Pons (tissue), 1 donor: ENCODE results near the gene NGEF.
"Not testable (repeated sequence)": the region's sequence is repeated elsewhere in the genome, so short reads cannot be mapped to it uniquely, and the experiment has no call there.

Experiments
- DNase-seq: peaks from one replicate; pipeline ENCODE4 v3.0.0-alpha.2; 2016; ENCODE audit warnings: low spot score

Gene NGEF, protein sequence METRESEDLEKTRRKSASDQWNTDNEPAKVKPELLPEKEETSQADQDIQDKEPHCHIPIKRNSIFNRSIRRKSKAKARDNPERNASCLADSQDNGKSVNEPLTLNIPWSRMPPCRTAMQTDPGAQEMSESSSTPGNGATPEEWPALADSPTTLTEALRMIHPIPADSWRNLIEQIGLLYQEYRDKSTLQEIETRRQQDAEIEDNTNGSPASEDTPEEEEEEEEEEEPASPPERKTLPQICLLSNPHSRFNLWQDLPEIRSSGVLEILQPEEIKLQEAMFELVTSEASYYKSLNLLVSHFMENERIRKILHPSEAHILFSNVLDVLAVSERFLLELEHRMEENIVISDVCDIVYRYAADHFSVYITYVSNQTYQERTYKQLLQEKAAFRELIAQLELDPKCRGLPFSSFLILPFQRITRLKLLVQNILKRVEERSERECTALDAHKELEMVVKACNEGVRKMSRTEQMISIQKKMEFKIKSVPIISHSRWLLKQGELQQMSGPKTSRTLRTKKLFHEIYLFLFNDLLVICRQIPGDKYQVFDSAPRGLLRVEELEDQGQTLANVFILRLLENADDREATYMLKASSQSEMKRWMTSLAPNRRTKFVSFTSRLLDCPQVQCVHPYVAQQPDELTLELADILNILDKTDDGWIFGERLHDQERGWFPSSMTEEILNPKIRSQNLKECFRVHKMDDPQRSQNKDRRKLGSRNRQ

DNA sequence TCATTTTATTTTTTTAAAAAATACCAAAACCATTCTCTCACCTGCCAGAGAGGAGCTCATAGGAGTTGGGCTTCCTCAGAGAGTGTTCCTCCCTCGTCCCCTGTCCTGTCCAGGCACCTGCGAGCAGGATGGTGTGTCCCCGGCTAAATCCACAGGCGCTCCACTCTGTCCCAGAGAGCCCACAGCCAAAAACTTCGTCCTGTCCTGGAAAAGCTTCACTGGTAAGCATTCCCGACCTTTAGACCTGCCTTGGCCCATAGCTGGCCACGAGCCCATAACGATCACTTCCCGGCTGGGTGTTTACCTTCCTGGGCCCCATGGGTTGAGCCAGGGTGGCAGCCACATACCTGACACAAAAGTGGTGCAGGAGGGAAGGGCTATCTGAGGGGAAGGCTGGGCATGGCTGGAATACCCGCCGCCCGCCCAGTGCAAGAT lies at the start of gene NGEF:
Gene NGEF (minus strand): TSS at position 230 of the 435 bp plus-strand sequence. CDS start 38,366 bp downstream, outside the sequence.
- DNase-seq, result no peak

DNA sequence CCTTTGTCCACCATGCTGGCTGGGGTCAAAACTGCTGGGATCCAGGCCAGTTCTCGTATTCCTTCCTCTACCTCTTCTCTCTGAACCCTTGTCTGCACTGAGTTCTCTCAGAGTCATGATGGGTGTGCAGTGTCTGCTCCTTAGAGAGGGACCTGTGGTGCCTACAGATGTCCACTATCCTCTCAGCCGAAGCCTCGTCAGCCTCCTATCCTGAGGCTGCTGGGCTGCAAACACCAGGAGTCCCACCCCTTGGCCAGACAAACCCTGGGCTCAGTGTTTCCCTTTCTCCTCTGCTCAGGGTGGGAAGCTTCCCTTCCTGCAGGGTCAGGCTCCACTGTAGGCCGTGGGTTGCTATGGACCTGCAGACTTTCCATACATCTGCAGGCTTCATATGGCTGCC lies 49.4 kb upstream of the NGEF start:
- DNase-seq, result no peak

DNA sequence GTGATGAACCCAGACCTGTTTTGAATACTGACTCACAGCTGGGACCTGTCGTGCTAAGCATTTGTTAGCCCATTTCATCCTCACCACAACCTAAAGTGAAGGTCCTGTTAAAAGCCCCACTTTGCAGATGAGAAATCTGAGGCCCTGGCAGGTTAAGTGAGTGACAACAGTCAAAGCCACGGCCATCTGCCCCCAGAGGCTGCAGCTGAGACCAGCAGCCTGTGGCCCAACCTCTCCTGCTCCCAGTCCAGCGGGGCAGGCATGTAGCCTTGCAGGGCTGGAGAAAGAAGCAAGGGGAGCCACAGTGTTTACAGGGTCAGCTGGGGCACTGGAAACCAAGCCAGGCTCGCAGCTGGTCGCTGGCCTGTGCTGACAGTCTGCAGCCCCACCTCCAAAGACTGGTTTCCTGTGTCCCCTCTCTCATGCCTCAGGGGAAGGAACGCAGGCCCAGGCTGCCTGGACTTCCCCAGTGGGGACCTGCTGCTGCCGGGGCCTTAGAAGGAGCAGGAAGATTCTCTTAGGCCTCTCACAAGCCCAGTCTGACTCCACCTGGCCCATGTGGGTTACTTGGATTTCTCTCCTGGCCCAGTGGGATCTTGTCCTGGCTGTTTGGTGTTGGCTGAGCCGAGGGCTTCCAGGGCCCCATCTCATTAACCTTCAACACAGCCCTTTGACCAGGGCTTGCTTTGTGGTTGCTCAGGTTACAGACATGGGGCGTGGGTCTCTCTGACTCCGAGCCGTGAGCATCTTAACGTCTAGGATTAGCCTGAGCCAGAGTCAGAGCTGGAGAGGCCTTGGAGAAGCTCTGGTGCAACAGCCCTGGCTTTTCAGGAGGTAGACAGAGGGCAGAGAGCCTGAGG lies 48.8 kb upstream of the NGEF start:
- DNase-seq, result peak; percentile 24

DNA sequence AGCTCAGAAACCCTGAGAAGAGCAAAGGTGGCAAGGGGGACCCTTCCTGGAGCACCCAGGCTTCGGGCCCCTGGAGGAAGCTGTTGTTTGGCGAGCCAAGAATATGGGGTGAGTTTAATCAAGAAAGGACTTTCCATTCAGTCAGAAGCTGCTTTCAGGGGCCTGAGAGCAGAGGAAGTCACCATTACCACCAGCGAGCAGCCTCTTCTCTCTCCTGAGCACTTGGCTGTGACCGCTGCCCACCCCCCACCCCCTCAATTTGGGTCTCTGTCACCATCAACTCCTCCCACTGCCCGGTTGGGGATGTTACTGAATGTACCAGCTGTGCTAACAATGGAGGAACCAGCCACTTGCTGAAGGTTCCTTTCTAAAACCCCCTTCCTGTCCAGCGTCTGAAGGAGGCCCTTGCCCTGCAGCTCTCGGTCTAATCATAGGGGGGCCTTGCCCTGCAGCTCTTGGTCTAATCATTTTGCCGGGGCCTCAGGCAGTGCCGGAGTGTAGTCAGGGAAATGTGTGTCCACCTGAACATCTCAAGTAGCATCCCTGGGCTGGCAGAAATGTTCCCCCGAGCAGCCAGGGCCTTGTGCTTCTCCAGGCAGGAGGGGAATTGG lies 48.0 kb upstream of the NGEF start:
- DNase-seq, result peak; percentile 14

DNA sequence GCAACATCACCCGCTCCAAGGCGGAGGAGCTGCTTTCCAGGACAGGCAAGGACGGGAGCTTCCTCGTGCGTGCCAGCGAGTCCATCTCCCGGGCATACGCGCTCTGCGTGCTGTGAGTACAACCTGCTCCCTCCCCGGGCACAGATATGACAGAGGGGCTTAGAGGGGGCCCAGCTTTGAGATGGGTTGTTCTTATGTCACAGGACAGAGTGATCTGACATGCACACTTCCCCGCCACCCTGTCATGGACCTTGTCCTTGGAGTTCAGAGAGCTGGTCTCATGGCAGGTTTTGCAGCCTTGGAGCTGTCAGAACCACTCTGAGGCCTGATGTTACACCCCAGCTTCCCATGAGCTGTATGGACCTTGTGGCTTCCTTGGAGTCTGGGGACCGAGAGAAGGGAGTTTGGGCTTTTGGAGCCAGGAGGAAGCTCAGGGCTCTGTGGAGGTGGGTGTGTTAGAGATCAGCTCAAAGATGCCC lies 47.5 kb upstream of the NGEF start:
- no peak for DNase-seq

DNA sequence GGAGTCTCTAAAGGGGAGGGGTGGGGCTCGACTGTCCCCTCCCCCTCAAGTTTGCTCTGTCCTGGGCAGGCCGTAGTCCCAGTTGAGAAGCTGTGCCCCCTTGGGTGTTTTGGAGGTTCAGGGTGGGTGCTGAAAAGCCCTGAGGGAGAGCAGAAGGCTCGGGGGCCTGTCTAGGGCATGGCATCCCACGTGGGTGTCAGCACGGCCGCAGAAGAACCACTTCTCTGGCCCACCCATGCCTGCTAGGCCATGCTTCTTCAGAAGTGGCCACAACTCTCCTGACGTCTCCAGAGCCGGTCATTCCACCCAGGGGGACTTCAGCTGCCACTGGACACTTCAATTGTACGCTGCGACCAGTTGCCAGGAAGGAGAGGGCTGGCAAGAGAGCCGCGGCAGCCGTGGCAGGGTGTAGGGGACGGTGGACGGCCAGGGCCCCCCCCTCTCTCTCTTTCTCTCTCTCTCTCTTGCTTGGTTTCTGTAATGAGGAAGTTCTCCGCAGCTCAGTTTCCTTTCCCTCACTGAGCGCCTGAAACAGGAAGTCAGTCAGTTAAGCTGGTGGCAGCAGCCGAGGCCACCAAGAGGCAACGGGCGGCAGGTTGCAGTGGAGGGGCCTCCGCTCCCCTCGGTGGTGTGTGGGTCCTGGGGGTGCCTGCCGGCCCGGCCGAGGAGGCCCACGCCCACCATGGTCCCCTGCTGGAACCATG lies 46.9 kb upstream of the NGEF start, which contains the start of gene INPP5D:
Gene INPP5D (plus strand): TSS at position 546 of the 704 bp plus-strand sequence. CDS start 137 bp downstream, at position 683.
- peak; percentile 74 for DNase-seq

DNA sequence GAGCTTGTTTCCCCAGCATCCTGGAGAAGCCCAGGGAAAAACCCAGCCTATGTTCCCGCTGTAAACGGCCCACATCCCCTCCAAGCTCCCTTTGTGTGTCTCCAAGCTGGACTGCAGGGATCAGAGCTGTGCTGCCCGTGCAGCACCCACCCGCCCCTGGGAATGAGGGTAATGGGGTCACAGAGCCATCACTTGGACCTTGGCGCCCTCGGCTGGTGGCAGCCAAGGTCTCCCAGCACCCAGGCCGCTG lies 46.4 kb upstream of the NGEF start:
- peak; percentile 9 for DNase-seq

DNA sequence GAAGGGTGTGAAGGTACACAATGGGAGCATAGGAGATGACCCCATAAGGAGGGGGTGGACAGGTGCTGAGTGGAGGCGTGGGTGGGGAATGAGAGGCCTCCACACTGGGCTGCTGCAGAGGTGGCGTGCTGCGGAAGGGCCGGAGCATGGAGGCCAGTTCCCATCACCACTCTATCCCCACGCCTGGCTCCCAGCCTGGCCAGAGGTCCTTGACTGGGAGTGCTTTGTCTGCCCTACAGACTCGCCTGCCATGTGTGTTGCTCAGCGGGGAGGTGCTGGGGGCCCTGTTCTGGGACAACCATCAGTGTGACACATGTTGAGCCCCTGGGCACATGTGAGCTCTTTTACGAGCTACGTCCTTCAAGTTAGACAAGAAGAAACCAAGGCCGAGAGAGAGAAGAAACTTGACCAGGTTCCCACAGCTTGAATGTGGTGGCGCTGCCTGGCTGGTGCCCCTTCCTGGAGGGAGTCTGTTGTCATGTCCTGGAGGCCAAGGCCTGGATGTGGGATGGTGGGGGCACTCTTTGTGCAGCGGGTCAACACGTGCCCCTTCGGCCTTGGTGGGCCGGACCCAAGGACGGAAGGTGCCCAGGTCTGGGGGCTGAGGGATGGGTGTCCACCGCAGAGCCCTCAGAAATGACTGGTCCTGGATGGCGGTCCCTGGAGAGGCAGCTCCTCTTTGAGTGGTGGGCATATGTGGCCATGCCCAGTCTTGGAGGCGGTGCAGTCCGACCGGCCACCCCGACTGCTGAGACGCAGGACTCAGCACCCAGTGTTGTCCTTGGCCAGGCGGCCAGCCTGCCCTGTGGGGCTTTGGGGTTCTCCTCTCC lies 45.9 kb upstream of the NGEF start:
- DNase-seq, result no peak

DNA sequence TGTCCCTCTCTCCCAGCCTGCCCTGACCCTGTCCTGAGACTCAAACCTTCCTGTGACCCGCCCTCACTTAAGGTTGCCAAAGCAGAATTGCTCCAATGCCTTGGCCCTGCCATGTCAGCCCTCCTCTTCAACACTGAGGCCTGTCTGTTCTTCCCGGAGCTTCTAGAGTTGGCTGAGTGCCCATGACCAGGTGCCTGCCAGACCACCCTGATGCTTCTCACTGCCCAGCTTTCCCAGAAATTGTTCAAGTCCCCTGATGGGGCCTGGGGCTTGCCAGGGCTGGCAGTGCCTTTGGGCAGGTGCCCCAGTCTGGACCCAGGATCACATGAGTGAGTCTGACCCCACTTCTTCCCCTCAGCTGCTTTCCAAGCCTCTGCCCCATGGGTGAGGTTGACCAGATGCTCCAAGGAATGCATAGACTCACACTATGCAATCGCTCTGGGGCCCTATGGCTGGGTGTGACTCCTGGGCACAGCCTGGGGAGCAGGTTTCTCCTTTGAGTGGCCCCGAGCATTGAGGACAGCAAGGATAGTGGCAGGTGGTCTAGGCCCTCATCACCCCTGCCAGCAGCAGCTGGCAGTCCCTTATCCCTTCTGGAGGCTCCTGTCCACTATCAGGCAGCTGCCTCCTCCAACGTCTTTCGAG lies 44.0 kb upstream of the NGEF start:
- DNase-seq, result no peak

DNA sequence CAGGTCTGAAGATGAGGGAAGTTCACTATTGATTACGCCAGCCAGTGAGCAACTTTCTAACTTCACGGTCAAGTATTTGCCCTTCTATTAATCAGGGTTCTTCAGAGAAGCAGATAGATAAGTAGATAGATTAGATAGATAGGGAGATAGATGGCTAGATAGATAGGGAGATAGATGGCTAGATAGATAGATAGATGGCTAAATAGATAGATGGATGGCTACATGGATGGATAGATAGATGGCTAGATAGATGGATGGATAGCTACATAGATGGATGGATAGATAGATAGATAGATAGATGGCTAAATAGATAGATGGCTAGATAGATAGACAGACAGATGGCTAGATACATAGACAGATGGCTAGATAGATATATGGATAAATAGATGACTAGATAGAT lies 42.3 kb upstream of the NGEF start:
- DNase-seq, result no peak

DNA sequence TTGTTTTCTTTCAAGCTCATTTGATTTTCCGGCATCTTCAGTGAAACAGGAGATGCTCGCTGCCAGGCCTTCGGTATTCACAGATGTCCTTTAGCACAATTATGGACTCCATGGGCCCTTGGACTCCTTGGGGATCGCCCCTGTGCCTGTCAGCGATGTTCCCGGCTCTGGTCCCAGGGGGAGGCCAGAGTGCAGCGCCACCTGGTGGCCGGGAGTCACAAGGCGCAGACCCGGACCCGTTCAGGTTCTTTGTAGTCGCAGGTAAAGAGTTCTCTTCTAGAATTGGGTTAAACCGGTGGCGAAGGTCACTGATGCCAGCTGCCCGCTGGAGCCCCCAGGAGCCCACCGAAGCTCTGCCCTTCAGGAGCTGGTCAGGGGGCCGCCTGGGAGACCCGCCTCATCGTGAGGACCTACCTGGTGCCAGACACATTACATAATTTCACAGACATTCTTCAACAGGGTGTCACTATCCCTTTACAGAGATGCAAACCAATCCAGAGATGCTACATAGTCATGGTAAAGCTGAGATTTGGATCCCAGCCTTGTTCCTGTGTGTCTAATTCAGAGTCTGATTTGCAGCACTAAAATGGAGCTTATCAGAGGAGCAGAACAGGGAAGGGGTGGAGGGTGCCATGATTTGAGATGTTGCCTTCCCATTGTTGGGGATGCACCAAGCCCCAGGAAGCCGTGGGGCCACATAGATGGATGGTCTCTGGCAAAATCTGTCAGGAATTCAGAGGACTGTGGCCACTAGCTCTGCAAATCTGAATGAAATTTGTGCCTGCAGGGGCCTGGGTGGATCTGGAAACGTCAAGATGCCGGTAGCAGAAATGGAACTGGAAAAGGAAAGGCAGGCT lies 41.1 kb upstream of the NGEF start:
- peak; percentile 26 for DNase-seq

DNA sequence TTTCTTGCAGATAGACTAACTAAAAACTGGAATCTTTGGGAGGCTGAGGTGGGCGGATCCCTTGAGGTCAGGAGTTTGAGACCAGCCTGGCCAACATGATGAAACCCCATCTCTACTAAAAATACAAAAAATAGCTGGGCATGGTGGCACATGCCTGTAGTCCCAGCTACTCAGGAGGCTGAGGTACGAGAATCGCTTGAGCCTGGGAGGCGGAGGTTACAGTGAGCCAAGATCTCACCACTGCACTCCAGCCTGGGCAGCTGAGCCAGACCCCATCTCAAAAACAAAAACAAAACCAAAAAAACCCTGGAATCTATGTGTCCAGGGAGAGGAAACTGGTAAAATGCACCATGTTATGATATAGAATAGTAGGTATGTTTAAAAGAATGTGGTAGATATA lies 39.5 kb upstream of the NGEF start:
- not testable (repeated sequence) for DNase-seq

DNA sequence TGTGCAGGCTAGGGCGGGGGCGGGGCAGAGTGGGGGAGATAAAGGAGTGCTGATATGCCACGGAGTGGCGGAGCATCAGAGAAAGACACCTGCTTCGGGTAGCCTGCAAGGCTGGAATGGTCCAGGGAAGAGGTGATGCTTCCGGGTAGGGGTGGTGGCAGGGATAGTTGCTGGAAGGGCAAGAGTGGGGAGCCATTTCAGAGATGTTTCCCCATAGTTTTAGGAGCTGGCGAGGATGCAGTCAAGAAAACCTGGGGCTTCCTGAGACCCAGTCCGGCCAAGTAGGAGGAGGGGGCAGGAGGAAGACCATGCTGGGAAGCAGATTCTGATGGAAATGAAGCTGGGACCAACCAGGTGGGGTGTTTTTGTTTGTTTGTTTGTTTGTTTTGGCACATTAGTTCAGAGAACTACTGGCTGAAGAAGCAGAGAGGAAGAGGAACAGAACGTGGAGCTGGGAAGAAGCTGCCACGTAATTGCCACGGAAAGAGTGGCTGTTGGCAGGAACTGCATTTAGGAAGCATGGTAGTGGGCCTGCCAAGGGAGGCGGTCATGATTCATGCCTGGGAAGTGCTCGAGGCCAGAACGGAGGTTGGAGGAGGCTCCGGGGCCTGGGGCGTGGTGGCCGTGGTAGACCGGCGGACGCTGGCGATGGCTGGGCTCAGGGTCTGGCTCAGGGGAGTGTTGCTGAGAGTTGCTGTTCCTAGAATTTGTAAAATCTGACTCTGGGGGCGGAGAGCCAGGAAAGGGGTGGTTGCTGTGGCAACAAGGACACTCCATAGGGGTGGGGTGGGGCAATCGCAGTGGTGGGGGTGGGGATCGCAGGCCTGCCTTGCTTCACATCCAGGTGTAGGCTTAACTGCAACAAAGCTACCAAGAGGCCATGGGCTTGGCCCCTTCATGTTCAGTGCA lies 38.4 kb upstream of the NGEF start:
- DNase-seq, result peak; percentile 3

DNA sequence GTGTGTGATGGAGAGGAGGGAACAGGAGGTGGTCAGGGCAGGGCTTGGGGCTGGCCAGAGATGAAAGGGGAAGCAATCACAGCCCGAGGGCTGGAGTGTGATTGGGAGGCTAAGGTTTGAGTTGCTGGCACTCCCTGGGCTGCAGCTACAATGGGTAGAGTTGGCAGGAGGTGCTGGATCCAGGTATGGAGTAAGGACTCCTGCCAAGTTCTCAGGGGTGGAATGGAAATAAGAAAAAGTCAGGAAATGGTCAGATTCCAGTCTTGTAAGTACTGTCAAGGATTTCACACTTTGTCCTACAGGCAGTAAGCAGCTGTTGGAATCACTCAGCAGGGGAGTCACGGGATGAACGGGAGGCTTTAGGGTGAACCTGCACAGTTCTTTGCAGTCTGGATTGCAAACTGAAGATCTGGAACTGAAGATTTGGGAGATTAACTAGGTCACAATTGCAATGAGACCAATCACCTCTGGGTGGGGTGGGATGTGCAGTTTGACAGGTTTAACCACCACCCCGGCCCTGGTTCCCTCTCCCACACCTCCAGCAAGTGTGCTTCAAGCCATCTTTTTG lies 36.2 kb upstream of the NGEF start:
- no peak for DNase-seq

DNA sequence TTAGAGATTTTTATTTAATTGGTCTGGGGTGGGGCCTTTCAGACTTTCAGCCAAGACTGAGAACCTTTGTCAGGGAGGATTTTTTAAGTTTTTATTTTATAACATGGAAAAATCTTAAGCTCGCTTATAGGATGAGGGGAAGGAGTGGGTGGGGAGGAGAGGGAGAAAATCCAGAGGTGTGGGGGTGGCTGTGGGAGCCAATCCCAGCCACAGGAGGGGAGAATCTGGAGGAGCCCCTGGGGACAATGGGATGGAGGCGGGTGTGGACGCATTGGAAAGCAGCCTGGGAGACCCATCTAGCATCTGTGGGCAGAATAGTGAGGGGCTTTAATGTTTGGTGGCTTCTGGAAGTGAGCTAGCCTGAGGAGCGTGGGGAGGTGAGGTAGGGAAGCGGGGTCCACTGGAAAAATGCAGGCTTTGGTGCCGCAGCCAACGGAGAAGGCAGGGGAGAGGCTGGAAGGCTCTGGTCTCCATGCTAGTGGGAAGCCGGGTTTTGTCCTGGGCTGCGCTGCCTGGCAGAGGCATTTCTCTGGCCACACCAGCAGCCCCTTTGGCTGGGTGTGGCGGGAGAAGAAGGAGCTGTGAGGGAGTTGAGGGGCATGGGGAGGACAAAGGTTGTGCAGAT lies 35.6 kb upstream of the NGEF start:
- no peak for DNase-seq

DNA sequence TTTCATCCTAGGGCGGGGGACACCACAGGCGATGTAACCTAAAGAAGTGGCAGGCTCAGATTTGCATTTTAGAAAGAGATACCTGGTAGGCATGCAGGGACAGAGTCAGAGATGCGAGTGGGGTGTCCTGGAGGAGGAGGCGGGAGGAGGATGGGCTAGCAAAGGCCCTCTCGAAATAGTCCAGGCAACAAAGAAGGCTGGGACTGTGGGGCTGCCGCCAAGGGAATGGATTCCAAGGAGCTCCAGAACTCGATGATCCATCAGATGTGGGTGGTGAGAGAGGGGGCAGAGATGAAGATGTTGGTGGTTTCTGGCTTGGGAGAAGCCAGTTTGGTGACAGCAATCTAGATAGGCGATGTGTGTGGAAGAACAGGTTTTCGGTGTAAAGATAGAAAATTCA lies 34.6 kb upstream of the NGEF start:
- no peak for DNase-seq

DNA sequence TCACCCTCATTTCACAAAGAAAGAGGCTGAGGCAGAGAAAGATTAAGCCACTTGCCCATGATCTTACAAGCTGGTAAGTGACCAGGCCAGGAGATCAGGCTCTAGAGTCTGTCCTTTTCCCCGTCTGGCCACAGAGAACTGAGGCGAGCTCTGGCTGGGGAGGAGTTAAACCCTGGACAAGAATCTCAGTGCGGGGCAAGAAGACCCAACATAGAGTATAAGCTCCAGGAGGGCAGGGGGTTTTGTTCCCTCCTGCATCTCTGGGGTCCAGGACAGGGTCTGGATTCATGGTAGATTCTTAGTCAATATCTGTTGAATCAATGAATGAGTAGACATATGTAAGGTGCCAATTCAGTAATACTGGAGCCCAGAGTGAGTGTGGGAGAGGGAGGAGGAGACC lies 34.1 kb upstream of the NGEF start:
- no peak for DNase-seq
